ENCODE results near the gene GRM7. TPM values are rescaled to one million over a fixed set of nuclear protein-coding genes. Genes with fewer than 3 reads are reported as not detected.
A peak's percentile ranks its signal among the peaks of the same experiment; 100 is the strongest.
"Not testable (repeated sequence)": the region's sequence is repeated elsewhere in the genome, so short reads cannot be mapped to it uniquely, and the experiment has no call there.

The GRM7 gene
- total and polyA plus RNA-seq, 4 donors, result 0.20 to 1.3 (median 0.80) TPM

GRCh38 chr3:6929918-6930317, 69.0 kb downstream of the GRM7 start:
- H3K27ac ChIP-seq (ENCODE audit: low read depth in 1 of 2, low read length in 1 of 2), result no peak overlapping the region
- H3K9ac ChIP-seq (ENCODE audit: insufficient read depth in 1 of 2, low read length in 2 of 2), result no peak overlapping the region
- H3K36me3 ChIP-seq (ENCODE audit: control insufficient read depth in 4 of 4, insufficient read depth in 4 of 4, low read length in 4 of 4), result no peaks in the 10 kb centered on the region
- no peaks in the 10 kb centered on the region for H3K9me3 ChIP-seq (ENCODE audit: control insufficient read depth in 4 of 4, insufficient read depth in 3 of 4, low read length in 3 of 4)
- no peak overlapping the region for H3K4me3 ChIP-seq
- H3K27me3 ChIP-seq (ENCODE audit: control insufficient read depth in 3 of 3, insufficient read depth in 3 of 3, low read length in 2 of 3), result no peaks in the 10 kb centered on the region
- ATAC-seq (ENCODE audit: insufficient read depth, low FRiP score) (no peak), DNase-seq (no peak)
- WGBS, 2 donors, result 73 to 84% methylated on average over 2 of the region's 2 CpGs
- TF ChIP-seq, protein P1, sequence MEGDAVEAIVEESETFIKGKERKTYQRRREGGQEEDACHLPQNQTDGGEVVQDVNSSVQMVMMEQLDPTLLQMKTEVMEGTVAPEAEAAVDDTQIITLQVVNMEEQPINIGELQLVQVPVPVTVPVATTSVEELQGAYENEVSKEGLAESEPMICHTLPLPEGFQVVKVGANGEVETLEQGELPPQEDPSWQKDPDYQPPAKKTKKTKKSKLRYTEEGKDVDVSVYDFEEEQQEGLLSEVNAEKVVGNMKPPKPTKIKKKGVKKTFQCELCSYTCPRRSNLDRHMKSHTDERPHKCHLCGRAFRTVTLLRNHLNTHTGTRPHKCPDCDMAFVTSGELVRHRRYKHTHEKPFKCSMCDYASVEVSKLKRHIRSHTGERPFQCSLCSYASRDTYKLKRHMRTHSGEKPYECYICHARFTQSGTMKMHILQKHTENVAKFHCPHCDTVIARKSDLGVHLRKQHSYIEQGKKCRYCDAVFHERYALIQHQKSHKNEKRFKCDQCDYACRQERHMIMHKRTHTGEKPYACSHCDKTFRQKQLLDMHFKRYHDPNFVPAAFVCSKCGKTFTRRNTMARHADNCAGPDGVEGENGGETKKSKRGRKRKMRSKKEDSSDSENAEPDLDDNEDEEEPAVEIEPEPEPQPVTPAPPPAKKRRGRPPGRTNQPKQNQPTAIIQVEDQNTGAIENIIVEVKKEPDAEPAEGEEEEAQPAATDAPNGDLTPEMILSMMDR (IDR thresholded peaks at IDR 0.05; ENCODE audit: control extremely low read depth, extremely low read depth), result no peak
- H3K4me1 ChIP-seq (ENCODE audit: control insufficient read depth in 5 of 5, insufficient read depth in 5 of 5, low read length in 5 of 5), result no peaks in the 10 kb centered on the region

GRCh38 chr3:6935418-6935817, 74.5 kb downstream of the GRM7 start:
- not testable (repeated sequence) for ATAC-seq (ENCODE audit: insufficient read depth, low FRiP score); H3K9me3 ChIP-seq (ENCODE audit: control insufficient read depth in 4 of 4, insufficient read depth in 3 of 4, low read length in 3 of 4); H3K4me3 ChIP-seq; H3K4me1 ChIP-seq (ENCODE audit: control insufficient read depth in 5 of 5, insufficient read depth in 5 of 5, low read length in 5 of 5); DNase-seq; H3K9ac ChIP-seq (ENCODE audit: insufficient read depth in 1 of 2, low read length in 2 of 2); H3K36me3 ChIP-seq (ENCODE audit: control insufficient read depth in 4 of 4, insufficient read depth in 4 of 4, low read length in 4 of 4); H3K27ac ChIP-seq (ENCODE audit: low read depth in 1 of 2, low read length in 1 of 2); H3K27me3 ChIP-seq (ENCODE audit: control insufficient read depth in 3 of 3, insufficient read depth in 3 of 3, low read length in 2 of 3)
- 89 to 91% methylated on average over 2 of the region's 2 CpGs for WGBS, 2 donors

- Histone ChIP-seq H3K4me1 (ENCODE audit: control insufficient read depth in 5 of 5, insufficient read depth in 5 of 5, low read length in 5 of 5) (no peaks in the 10 kb centered on the region), H3K27ac (ENCODE audit: low read depth in 1 of 2, low read length in 1 of 2) (no peak overlapping the region), H3K36me3 (ENCODE audit: control insufficient read depth in 4 of 4, insufficient read depth in 4 of 4, low read length in 4 of 4) (no peaks in the 10 kb centered on the region), H3K27me3 (ENCODE audit: control insufficient read depth in 3 of 3, insufficient read depth in 3 of 3, low read length in 2 of 3) (no peaks in the 10 kb centered on the region), H3K9ac (ENCODE audit: insufficient read depth in 1 of 2, low read length in 2 of 2) (no peak overlapping the region), H3K9me3 (ENCODE audit: control insufficient read depth in 4 of 4, insufficient read depth in 3 of 4, low read length in 3 of 4) (peaks cover 0 to 7% (median 0%) of the 10 kb centered on the region in 4 donors), H3K4me3 (no peak overlapping the region)
- WGBS, 2 donors, result 91 to 92% methylated on average over 2 of the region's 2 CpGs
- TF ChIP-seq, protein P1 (IDR thresholded peaks at IDR 0.05; ENCODE audit: control extremely low read depth, extremely low read depth), result no peak
- DNase-seq (no peak), ATAC-seq (ENCODE audit: insufficient read depth, low FRiP score) (no peak)
Measured at GRCh38 chr3:6935970-6936369, 75.1 kb downstream of the GRM7 start.

GRCh38 chr3:6962801-6963200, 101.9 kb downstream of the GRM7 start:
- no peak overlapping the region for H3K27ac ChIP-seq (ENCODE audit: low read depth in 1 of 2, low read length in 1 of 2)
- H3K36me3 ChIP-seq (ENCODE audit: control insufficient read depth in 4 of 4, insufficient read depth in 4 of 4, low read length in 4 of 4), result no peaks in the 10 kb centered on the region
- no peak overlapping the region for H3K4me3 ChIP-seq
- H3K9ac ChIP-seq (ENCODE audit: insufficient read depth in 1 of 2, low read length in 2 of 2), result no peak overlapping the region
- no peak for ATAC-seq (ENCODE audit: insufficient read depth, low FRiP score)
- TF ChIP-seq, protein P1 (IDR thresholded peaks at IDR 0.05; ENCODE audit: control extremely low read depth, extremely low read depth), result no peak
- no peaks in the 10 kb centered on the region for H3K4me1 ChIP-seq (ENCODE audit: control insufficient read depth in 5 of 5, insufficient read depth in 5 of 5, low read length in 5 of 5)
- H3K9me3 ChIP-seq (ENCODE audit: control insufficient read depth in 4 of 4, insufficient read depth in 3 of 4, low read length in 3 of 4), result no peaks in the 10 kb centered on the region
- peak in 2 of 3 donors; percentile 24 to 41 for DNase-seq
- H3K27me3 ChIP-seq (ENCODE audit: control insufficient read depth in 3 of 3, insufficient read depth in 3 of 3, low read length in 2 of 3), result no peaks in the 10 kb centered on the region

All from lung (tissue), 12 donors.